IPS DF 19.7 (cell line): ENCODE data around the gene MS4A2.
"Not testable (repeated sequence)": the region's sequence is repeated elsewhere in the genome, so short reads cannot be mapped to it uniquely, and the experiment has no call there.

Experiments
- DNase-seq: peaks from one replicate; pipeline ENCODE4 v3.0.0-alpha.2; 2013; ENCODE audit warnings: low read depth, low spot score

MS4A2 gene

GRCh38 chr11:60088364-60088763 is at the start of gene MS4A2:
Gene MS4A2 (plus strand): TSS chr11:60088664. CDS start chr11:60088766, 102 bp downstream.
- no peak for DNase-seq

GRCh38 chr11:60040109-60040508 is 48.4 kb upstream of the MS4A2 start, which contains the start of gene OOSP2:
Gene OOSP2 (plus strand): TSS chr11:60040409. CDS start chr11:60040460, 51 bp downstream.
- DNase-seq, result no peak

- DNase-seq, result not testable (repeated sequence)
These were observed 38.0 kb upstream of the MS4A2 start for GRCh38 chr11:60050422-60050821.

- DNase-seq, result not testable (repeated sequence)
These were observed 37.6 kb upstream of the MS4A2 start for GRCh38 chr11:60050839-60051238.

GRCh38 chr11:60056349-60056969 is 32.0 kb upstream of the MS4A2 start, which contains the start of gene MS4A3:
Gene MS4A3 (plus strand): TSS chr11:60056665. CDS start chr11:60061161, 4,496 bp downstream.
- DNase-seq, result no peak

- no peak for DNase-seq
These were observed 29.4 kb upstream of the MS4A2 start for GRCh38 chr11:60059052-60059451.

GRCh38 chr11:60059521-60060240 is 28.8 kb upstream of the MS4A2 start:
- no peak for DNase-seq

GRCh38 chr11:60064111-60064510 is 24.4 kb upstream of the MS4A2 start:
- DNase-seq, result no peak

GRCh38 chr11:60065801-60066200 is 22.7 kb upstream of the MS4A2 start:
- DNase-seq, result no peak

- no peak for DNase-seq
These were observed 19.0 kb upstream of the MS4A2 start for GRCh38 chr11:60069450-60069849.

GRCh38 chr11:60071644-60072043 is 16.8 kb upstream of the MS4A2 start:
- DNase-seq, result not testable (repeated sequence)

GRCh38 chr11:60077216-60077817 is 11.1 kb upstream of the MS4A2 start:
- no peak for DNase-seq

- no peak for DNase-seq
These were observed 10.5 kb upstream of the MS4A2 start for GRCh38 chr11:60077981-60078380.

- no peak for DNase-seq
These were observed 9.7 kb upstream of the MS4A2 start for GRCh38 chr11:60078745-60079144.

- DNase-seq, result no peak
These were observed 7.9 kb upstream of the MS4A2 start for GRCh38 chr11:60080535-60080934.

- no peak for DNase-seq
These were observed 3.7 kb upstream of the MS4A2 start for GRCh38 chr11:60084631-60085273.

- no peak for DNase-seq
These were observed 2.6 kb upstream of the MS4A2 start for GRCh38 chr11:60085909-60086308.

GRCh38 chr11:60087239-60087638 is 1.2 kb upstream of the MS4A2 start:
- no peak for DNase-seq

GRCh38 chr11:60095477-60096120 is 7.1 kb downstream of the MS4A2 start:
- DNase-seq, result no peak

- DNase-seq, result no peak
These were observed 8.7 kb downstream of the MS4A2 start for GRCh38 chr11:60097189-60097588.

- no peak for DNase-seq
These were observed 10.0 kb downstream of the MS4A2 start for GRCh38 chr11:60098508-60098907.

GRCh38 chr11:60100516-60100915 is 12.1 kb downstream of the MS4A2 start:
- no peak for DNase-seq
